Suppressor macrophage (primary cell): ENCODE measurements around the gene OR6C68.
A peak's percentile ranks its signal among the peaks of the same experiment; 100 is the strongest.
"Not testable (repeated sequence)": the region's sequence is repeated elsewhere in the genome, so short reads cannot be mapped to it uniquely, and the experiment has no call there.

ENCODE experiments used
- DNase-seq, 4 experiments: peaks; one replicate each; pipeline ENCODE4 v3.0.0-alpha.2; 2020 to 2022
- total RNA-seq, 17 experiments: gene quantifications; one replicate each; lab custom pipeline; 2026; ENCODE audit warnings: mixed read lengths in 6 of 17, inconsistent platforms in 3 of 17; lab: John Stamatoyannopoulos, UW

Gene OR6C68
- 0 to 0.55 (median 0) reads per million in 17 experiments for total RNA-seq

GRCh38 chr12:55492078-55492477 is at the start of gene OR6C68:
Gene OR6C68, plus strand, starts transcription at chr12:55492378. Its CDS starts 0 bp downstream, at chr12:55492378.
- DNase-seq: no peak

- no peak for DNase-seq
These were observed 48.4 kb upstream of the OR6C68 start, which contains the start of gene OR6C2 for GRCh38 chr12:55443776-55444175. Gene OR6C2, plus strand, starts transcription at chr12:55444076. Its CDS starts 8,138 bp downstream, at chr12:55452214.

- DNase-seq: no peak
These were observed 46.8 kb upstream of the OR6C68 start for GRCh38 chr12:55445357-55445756.

- DNase-seq: no peak
These were observed 45.9 kb upstream of the OR6C68 start for GRCh38 chr12:55446326-55446725.

GRCh38 chr12:55448825-55449224 is 43.4 kb upstream of the OR6C68 start:
- no peak for DNase-seq

DNA sequence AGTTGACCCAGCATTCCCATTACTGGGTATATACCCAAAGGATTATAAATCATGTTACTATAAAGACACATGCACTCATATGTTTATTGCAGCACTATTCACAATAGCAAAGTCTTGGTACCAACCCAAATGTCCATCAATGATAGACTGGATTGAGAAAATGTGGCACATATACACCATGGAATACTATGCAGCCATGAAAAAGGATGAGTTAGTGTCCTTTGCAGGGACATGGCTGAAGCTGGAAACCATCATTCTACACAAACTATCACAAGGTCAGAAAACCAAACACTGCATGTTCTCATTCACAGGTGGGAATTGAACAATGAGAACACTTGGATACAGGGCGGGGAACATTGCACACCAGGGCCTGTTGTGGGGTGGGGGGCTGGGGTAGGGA is 27.3 kb upstream of the OR6C68 start:
- not testable (repeated sequence) for DNase-seq

DNA sequence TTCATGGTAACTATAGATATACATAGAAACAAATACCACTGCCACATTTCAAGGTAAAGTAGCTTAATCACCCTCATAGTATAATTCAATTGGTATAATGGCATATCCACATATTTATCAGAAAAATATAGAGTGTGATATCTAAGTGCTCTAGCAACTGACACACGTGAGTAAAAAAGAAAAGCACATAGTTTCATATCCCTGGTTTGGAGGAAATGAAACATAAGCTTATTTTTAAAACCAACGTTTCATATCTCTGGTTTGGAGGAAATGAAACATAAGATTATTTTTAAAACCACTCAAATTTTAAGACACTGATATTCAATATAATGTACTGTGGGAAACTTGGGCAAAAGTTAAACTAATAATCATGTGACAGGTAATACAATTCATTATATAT is 24.3 kb upstream of the OR6C68 start:
- peak in 2 of 4 experiments; percentile 7 to 34 for DNase-seq

- DNase-seq: peak in 2 of 4 experiments; percentile 4 to 24
These were observed 22.9 kb upstream of the OR6C68 start for GRCh38 chr12:55469291-55469690.

GRCh38 chr12:55470088-55470829 is 21.9 kb upstream of the OR6C68 start, which contains the start of gene OR6C70:
Gene OR6C70, minus strand, starts transcription at chr12:55470138. Its CDS starts 0 bp downstream, at chr12:55470138.
- no peak for DNase-seq

- no peak for DNase-seq
These were observed 19.9 kb upstream of the OR6C68 start for GRCh38 chr12:55472264-55472663.

DNA sequence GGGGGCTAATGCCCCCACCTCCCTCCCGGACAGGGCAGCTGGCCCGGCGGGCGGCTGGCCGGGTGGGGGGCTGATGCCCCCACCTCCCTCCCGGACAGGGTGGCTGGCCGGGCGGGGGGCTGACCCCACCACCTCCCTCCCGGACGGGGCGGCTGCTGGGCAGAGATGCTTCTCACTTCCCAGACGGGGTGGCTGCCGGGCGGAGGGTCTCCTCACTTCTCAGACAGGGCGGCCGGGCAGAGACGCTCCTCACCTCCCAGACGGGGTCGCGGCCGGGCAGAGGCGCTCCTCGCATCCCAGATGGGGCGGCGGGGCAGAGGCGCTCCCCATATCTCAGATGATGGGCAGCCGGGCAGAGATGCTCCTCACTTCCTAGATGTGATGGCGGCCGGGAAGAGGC is 13.0 kb upstream of the OR6C68 start:
- DNase-seq: not testable (repeated sequence)

- DNase-seq: not testable (repeated sequence)
These were observed 7.9 kb upstream of the OR6C68 start for GRCh38 chr12:55484284-55484683.

- DNase-seq: no peak
These were observed 3.3 kb downstream of the OR6C68 start for GRCh38 chr12:55495490-55495889.

DNA sequence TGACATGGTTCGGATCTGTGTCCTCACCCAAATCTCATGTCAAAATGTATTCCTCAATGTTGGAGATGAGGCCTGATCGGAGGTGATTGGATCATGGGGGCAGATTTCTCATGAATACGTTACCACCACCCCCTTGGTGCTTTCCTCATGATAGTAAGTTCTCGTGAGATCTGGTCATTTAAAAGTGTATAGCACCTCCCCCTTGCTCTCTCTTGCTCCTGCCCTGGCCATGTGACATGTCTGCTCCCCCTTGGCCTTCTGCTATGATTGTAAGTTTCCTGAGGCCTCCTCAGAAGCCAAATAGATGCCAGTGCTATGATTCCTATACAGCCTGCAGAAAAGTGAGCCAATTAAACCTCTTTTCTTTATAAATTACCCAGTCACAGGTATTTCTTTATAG is 7.1 kb downstream of the OR6C68 start:
- no peak for DNase-seq

GRCh38 chr12:55499810-55500252 is 7.7 kb downstream of the OR6C68 start:
- DNase-seq: no peak

- no peak for DNase-seq
These were observed 9.4 kb downstream of the OR6C68 start for GRCh38 chr12:55501601-55502000.

- DNase-seq: no peak
These were observed 23.5 kb downstream of the OR6C68 start for GRCh38 chr12:55515696-55516095.

DNA sequence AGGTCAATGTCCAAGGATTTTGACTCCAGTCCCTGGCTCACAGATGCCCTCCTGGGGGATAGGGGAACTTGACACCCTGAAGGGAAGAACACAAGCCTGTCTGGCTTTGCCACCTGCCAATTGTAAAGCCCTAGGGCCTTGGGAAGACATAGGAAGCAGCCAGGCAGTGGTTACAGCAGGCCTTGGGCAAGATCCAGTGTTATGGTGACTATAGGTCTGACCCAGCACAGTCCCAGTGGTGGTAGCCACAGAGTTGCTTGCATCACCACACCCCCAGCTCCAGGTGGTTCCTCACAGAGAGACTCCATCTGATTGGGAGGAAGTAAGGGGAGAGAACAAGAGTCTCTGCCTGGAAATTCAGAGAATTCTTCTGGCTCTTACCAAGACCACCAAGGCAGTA is 24.2 kb downstream of the OR6C68 start:
- no peak for DNase-seq
